DND-41 (cell line): ENCODE results near the gene RORC.

Experiments used
- EZH2 ChIP-seq: IDR thresholded peaks from 3 replicates; pipeline ENCODE4 v1.6.1; 2012; ENCODE audit warnings: borderline replicate concordance, low read depth, mild to moderate bottlenecking, moderate library complexity, low read length, inconsistent platforms; ENCODE audit not compliant: severe bottlenecking
- TF ChIP-seq, protein P1 (sequence below): IDR thresholded peaks from 2 replicates; pipeline ENCODE4 v1.5.1; 2012; ENCODE audit warnings: borderline replicate concordance, low read length, moderate library complexity, mild to moderate bottlenecking; ENCODE audit not compliant: poor library complexity, severe bottlenecking; ENCODE audit errors: extremely low read depth

DNA sequence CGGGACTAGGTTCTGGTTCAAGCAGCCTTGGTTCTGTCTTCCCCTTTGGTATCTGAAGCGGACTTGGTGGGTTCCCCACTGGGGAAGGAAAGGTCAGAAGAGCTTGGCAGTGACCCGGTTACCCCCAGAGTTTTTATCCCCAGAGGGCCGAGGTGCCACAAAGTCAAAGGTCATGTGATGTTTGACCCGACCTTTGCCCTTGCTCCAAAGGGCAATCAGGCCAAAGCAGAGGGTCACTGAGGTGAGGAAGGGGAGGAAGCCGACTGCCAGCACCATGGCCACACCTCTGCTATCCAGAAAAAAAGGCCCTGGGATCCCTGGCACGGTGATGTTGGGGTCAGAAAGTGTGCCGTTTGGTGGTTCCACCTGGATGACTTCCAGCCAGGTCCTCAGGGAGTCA lies 30.8 kb downstream of the RORC start:
- TF ChIP-seq, protein P1, sequence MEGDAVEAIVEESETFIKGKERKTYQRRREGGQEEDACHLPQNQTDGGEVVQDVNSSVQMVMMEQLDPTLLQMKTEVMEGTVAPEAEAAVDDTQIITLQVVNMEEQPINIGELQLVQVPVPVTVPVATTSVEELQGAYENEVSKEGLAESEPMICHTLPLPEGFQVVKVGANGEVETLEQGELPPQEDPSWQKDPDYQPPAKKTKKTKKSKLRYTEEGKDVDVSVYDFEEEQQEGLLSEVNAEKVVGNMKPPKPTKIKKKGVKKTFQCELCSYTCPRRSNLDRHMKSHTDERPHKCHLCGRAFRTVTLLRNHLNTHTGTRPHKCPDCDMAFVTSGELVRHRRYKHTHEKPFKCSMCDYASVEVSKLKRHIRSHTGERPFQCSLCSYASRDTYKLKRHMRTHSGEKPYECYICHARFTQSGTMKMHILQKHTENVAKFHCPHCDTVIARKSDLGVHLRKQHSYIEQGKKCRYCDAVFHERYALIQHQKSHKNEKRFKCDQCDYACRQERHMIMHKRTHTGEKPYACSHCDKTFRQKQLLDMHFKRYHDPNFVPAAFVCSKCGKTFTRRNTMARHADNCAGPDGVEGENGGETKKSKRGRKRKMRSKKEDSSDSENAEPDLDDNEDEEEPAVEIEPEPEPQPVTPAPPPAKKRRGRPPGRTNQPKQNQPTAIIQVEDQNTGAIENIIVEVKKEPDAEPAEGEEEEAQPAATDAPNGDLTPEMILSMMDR = no peak
- TF ChIP-seq EZH2 = no peak
